Left lung (tissue), 10 donors: Measurements from ENCODE around the gene CNOT9. TPM values are rescaled to one million over a fixed set of nuclear protein-coding genes. Genes with fewer than 3 reads are reported as not detected.

Experiments used
- ATAC-seq: fragments of 200-7000 bp; cut with Tn5 transposase; one replicate; pipeline ENCODE4 v1.9.1; 2020; ENCODE audit warnings: moderate library complexity
- DNase-seq, 4 donors: peaks; one replicate each; pipeline ENCODE4 v3.0.0-alpha.2; 2013 to 2020
- H3K27ac ChIP-seq, 2 donors: fragments of 200-600 bp; sonication (generic) in 1 of 2; one replicate each; pipeline versions ENCODE4 v1.5.0 to v1.8.0; 2020 to 2021
- H3K27me3 ChIP-seq, 2 donors: fragments of 200-600 bp; sonication (generic) in 1 of 2; one replicate each; pipeline versions ENCODE4 v1.5.0 to v1.8.0; 2020 to 2021
- H3K36me3 ChIP-seq, 2 donors: fragments of 200-600 bp; sonication (generic) in 1 of 2; one replicate each; pipeline versions ENCODE4 v1.5.0 to v1.8.0; 2020 to 2021
- H3K4me1 ChIP-seq, 2 donors: fragments of 200-600 bp; one replicate each; pipeline ENCODE4 v1.8.0; 2021
- H3K4me3 ChIP-seq, 2 donors: fragments of 200-600 bp; sonication (generic) in 1 of 2; one replicate each; pipeline versions ENCODE4 v1.5.0 to v1.8.0; 2020 to 2021; ENCODE audit warnings: mild to moderate bottlenecking in 1 of 2
- H3K9me3 ChIP-seq, 2 donors: fragments of 200-600 bp; sonication (generic) in 1 of 2; one replicate each; pipeline versions ENCODE4 v1.5.0 to v1.8.0; 2020 to 2021
- CTCF ChIP-seq, 2 donors: fragments of 200-600 bp; sonication (generic) in 1 of 2; IDR thresholded peaks; one replicate each; pipeline versions ENCODE4 v1.5.0 to v1.8.0; 2021; ENCODE audit warnings: antibody characterized with exemption in 2 of 2
- intact Hi-C, 2 donors: fragments of 100-400 bp; cut with DNase I; formaldehyde crosslinking; loops; one replicate each; pipeline versions ENCODE4 v1.11.2 to v1.14.2; 2022
- polyA plus RNA-seq, 6 donors: library from polyadenylated mRNA; unstranded; fragments of 120-200 nt; gene quantifications; one replicate each; pipeline ENCODE4 v1.2.1, GENCODE V29; 2013; ENCODE audit not compliant: insufficient read length in 6 of 6
- total RNA-seq, 2 donors: library from RNA; stranded (reverse); fragmentation: NEBNext Ultra II Directional; extraction: Animal tissue kit (Norgen Biotek cat#: 25700); gene quantifications; one replicate each; pipeline ENCODE4 v1.2.1, GENCODE V29; 2021
- donor health status: DM: no; HTN: yes; CAD: no.
- donor health status: DM: no; HTN: no; CAD: no.

The CNOT9 gene
- total and polyA plus RNA-seq, 8 donors = 33.8 to 69.1 (median 55.4) TPM

GRCh38 chr2:218529990-218530389 is 38.6 kb upstream of the CNOT9 start:
- no peak for TF ChIP-seq CTCF (IDR thresholded peaks at IDR 0.05)
- DNase-seq (no peak), ATAC-seq (no peak)
- no peaks in the 10 kb centered on the region for H3K9me3 ChIP-seq
- peaks cover 0 to 96% of the 10 kb centered on the region in 2 donors for H3K36me3 ChIP-seq
- intact Hi-C loops = no loop called here
- H3K27ac ChIP-seq = no peak overlapping the region
- no peaks in the 10 kb centered on the region for H3K27me3 ChIP-seq
- H3K4me1 ChIP-seq = no peaks in the 10 kb centered on the region
- no peak overlapping the region for H3K4me3 ChIP-seq

DNA sequence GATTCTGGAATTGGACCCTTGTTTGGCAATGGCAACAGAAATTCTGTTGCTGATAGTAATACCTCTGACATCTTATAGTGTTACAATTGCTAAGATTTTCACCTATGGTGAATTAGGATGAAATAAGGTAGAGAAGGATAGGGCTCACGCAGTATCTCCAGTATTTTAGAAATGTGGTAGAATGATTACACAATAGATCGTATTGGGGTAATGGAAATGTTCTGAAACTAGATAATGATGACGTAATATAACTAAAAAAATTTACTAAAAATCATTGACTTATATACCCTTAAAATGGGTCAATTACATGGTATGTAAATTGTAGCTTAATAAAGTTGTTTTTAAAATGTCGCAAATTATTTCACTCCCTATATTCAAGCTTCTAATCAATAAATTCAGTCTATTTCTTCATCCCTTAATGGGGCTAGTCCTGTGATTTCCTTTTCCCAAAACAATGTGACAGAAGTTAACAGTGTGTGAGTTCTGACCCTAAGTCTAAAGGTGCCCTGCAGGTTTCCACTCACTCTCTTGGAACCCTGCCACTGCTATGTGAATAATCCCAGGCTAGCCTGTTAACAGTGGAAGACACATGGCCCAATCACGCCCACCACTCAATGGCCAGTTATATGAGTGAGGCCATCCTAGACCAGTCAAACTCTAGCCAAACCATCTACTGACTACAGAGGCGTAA is 31.7 kb upstream of the CNOT9 start:
- intact Hi-C loops = no loop called here
- DNase-seq (no peak), ATAC-seq (no peak)
- H3K4me1 ChIP-seq = no peaks in the 10 kb centered on the region
- H3K9me3 ChIP-seq = no peaks in the 10 kb centered on the region
- H3K27ac ChIP-seq = no peak overlapping the region
- peaks cover 0 to 98% of the 10 kb centered on the region in 2 donors for H3K36me3 ChIP-seq
- H3K27me3 ChIP-seq = no peaks in the 10 kb centered on the region
- H3K4me3 ChIP-seq = no peak overlapping the region
- no peak for TF ChIP-seq CTCF (IDR thresholded peaks at IDR 0.05)

- no peak for ATAC-seq
- DNase-seq = no peak
- intact Hi-C loops = no loop called here
- H3K4me1 ChIP-seq = no peaks in the 10 kb centered on the region
- H3K27ac ChIP-seq = no peak overlapping the region
- no peaks in the 10 kb centered on the region for H3K27me3 ChIP-seq
- no peaks in the 10 kb centered on the region for H3K9me3 ChIP-seq
- TF ChIP-seq CTCF (IDR thresholded peaks at IDR 0.05) = no peak
- H3K4me3 ChIP-seq = no peak overlapping the region
- H3K36me3 ChIP-seq = peaks cover 0 to 98% of the 10 kb centered on the region in 2 donors
Measured at GRCh38 chr2:218540015-218540414, 28.6 kb upstream of the CNOT9 start.

GRCh38 chr2:218546012-218546411 is 22.6 kb upstream of the CNOT9 start:
- intact Hi-C loops = no loop called here
- TF ChIP-seq CTCF (IDR thresholded peaks at IDR 0.05) = no peak
- H3K4me1 ChIP-seq = no peaks in the 10 kb centered on the region
- H3K27ac ChIP-seq = no peak overlapping the region
- DNase-seq (no peak), ATAC-seq (no peak)
- H3K9me3 ChIP-seq = no peaks in the 10 kb centered on the region
- no peaks in the 10 kb centered on the region for H3K27me3 ChIP-seq
- no peak overlapping the region for H3K4me3 ChIP-seq
- H3K36me3 ChIP-seq = peaks cover 4 to 92% of the 10 kb centered on the region in 2 donors

GRCh38 chr2:218547511-218547910 is 21.1 kb upstream of the CNOT9 start:
- Histone ChIP-seq H3K4me1 (no peaks in the 10 kb centered on the region), H3K4me3 (no peak overlapping the region), H3K36me3 (peaks cover 4 to 91% of the 10 kb centered on the region in 2 donors), H3K27ac (no peak overlapping the region), H3K9me3 (no peaks in the 10 kb centered on the region), H3K27me3 (no peaks in the 10 kb centered on the region)
- TF ChIP-seq CTCF (IDR thresholded peaks at IDR 0.05) = no peak
- ATAC-seq (no peak), DNase-seq (no peak)
- intact Hi-C loops = no loop called here
